Activated T-cell treated with anti-CD3 and anti-CD28 coated beads for 24 hours (primary cell): ENCODE results near the gene TGFBI.

Experiments used
- DNase-seq: peaks from one replicate; pipeline ENCODE4 v3.0.0-alpha.2; 2020; ENCODE audit warnings: low read depth

Gene TGFBI

DNA sequence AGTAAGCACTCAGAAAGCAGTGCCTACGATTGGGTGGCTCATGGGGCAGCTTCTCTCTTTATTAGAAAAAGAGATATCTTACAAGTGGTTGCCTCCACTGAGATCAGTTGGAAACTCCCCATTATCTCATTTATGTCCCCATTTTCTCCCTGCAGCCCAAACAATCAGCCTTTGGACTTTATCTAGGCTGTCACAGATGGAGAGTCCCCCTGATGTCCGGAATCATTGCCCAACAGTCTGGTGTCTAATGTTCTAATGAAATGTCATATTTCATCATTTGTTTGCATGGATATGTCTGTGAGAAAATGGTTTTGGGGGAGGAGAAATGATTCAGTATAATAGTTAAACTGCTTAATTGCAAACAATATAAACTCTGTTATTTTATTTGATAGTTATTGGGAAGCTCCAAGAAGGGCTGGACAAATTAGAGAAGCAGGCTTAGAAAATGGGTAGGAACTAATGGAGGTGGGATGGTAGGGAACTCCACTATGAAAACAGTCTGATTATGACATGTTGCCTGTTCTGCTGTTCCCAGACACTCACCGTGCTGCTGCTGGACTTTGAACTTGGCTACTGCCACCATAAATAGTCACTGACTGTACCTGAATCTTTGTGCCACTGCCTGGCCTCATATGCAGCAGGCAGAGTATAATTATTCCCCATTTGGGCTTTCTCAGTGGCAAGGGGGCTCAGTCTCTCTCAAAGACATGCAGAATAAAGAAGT lies 65.6 kb downstream of the TGFBI start:
- no peak for DNase-seq

DNA sequence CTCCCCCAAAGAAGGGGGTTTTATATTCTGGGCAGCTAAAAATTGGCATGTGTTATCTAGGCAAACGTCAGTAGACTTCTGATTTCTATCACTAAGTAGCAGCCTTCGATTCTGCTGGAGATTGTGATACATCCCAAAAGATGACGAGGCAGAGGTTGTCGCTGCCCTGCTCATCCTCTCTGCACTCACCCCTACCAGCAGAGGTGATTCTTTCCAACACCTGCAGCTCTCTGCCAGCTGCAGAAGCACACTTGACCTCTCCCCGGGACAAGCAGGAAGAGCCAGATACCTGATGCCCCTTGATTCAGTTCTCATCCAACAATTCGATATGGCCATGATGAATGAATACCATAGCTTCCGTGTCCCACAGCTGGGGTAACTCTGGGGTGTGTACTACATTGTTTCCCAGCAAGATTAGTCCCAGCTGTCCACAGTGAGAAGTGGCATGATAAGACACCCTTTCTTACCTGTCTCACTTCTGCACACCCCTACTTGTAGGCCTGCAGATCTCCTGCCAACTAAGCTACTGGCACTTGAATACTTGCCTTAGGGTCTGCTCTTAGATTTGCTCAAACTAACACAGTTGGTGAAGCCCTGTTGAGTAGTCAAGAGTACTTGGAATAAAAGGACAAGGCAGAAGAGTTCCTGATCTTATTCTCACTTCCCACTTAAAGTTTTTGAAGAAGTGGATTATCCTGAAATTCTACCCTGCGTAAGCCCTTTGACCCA lies 66.3 kb downstream of the TGFBI start:
- no peak for DNase-seq

DNA sequence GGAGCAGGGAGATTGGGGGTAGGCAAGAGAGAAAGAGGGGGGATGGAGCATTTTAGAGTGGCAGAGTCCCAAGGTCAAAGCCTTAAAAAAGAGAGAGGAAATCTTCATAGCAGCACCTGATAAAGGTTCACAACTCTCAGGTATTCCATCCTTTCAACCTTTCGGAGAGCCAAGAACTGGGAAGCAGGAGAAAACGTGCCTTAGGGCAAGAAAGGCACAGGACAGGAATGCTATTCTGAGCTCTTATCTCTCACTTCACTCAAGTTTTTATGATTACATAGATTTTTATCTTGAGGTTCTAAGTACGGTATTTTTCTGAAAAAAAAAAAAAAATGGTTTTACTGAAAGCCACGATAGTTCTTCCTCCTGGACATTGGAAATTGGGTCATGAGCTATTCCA lies 69.4 kb downstream of the TGFBI start:
- no peak for DNase-seq

DNA sequence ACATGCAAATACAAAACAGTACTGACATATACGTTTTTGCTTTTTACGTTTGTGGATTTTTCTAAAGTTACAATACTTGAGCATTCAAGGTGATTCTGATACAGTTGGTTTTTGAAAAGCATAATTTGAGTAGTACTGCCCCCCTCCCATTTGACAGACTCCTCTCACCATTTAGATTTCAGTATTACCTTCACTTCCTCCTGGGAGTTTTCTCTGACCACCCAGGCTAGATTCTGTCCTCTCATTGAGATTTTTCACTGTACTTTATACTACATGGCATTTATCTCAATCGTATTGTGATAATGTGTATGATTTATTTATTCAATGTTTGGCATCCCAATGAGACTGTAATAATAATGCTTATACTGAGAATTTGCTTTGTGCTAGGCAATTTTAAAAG lies 71.1 kb downstream of the TGFBI start:
- DNase-seq = no peak

GRCh38 chr5:136101884-136102283 lies 73.1 kb downstream of the TGFBI start:
- DNase-seq = no peak

DNA sequence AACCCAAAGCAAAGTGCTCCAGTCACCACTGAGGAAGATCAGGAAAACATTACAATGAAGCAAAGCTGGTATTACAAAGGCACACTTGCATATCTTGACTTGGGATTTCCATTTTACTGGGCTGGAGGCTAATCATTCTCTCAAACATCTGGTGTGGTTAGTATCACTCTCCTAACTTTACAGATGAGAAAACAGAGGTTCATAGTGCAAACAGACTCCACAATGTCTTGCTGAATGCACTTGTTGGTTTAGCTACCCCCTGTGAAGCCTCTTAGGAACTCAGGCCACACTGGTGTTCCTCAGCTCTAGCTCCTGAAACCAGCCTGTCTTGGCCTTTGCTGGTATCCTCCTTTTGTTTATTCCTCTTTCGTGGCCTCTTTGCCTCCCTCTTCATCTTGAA lies 74.3 kb downstream of the TGFBI start:
- DNase-seq = no peak

DNA sequence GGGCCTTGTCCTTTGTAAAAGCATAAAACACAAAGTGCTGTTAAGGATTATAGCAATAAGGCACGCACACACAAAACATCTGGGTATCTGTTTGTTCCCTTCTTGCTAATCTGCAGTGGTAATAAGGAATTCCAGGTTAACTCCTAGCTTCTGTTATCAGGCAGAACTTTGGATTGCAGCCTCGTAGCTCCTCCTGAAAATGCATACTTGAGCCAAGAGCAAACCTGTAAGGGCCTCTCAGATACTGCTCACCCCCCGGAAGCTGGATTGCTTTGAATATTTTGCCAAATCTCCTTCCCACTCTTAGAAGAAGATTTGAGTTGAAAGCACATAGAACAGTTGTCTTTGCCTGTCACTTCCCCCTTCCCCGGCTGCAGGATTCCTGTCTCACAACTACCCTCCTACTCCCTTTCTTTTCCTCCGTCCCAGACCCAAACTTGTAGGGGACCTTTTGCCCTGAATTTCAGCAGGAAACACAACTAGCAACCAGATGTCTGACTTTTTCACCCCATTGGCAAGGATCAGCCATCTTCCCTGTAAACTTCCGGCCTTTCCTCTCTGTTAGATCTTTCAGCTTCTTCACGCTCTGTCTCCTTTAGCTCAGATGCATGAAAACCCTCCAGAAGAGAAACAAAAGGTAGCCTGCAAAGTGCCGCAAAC lies 75.6 kb downstream of the TGFBI start:
- DNase-seq = no peak

- no peak for DNase-seq
These were observed 77.7 kb downstream of the TGFBI start for GRCh38 chr5:136106351-136107031.

- DNase-seq = no peak
These were observed 79.4 kb downstream of the TGFBI start for GRCh38 chr5:136108180-136108611.

DNA sequence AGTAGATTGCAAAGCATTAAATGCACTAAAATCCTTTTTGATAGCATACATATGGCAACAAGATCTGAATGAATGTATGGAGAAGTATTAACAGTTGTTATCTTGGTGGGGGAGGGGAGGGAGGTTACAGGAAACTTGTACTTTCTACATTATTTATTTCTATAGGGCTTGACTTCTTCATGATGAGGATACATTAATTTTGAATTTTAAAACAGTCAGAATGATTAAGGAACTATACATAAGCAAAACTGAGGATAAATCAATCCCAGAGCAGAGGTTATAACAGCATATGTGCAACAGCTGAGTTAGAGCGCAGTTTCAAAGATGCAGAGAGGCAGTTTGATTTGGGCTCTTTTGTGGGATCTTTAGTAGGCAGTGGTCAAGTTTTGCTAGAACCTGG lies 80.0 kb downstream of the TGFBI start:
- no peak for DNase-seq

DNA sequence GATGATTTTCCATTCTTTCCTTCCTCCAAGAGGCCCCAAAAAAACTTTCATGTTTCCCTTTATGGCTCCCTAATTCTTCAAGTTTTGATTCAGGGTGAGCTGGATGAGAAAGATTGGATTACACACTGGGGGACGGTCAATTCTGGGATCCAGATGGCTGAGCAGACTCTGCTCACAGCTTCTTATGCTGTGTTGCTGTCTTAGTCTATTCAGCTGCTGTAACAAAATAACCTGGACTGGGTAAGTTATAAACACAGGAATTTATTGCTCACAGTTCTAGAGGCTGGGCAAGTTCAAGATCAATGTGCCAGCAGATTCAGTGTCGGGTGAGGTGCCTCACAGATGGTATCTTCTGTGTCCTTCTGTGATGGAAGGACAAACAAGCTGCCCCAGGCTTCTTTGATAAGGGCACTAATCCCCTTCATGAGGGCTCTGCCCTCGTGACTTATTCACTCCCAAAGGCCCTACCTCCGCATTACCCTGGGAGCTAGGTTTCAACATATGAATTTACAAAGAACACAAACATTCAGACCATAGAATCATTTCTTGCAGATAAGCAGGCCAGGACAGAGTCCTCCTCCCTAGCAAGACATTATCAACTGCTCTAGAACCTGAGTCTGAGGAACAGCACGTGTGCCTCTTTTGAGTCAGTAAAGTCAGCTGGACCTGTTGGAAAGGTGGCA lies 80.8 kb downstream of the TGFBI start:
- DNase-seq = no peak
